IPS-NIHi7 (cell line): Measurements from ENCODE around the gene MKX.
"Not testable (repeated sequence)": the region's sequence is repeated elsewhere in the genome, so short reads cannot be mapped to it uniquely, and the experiment has no call there.

ENCODE experiments used
- DNase-seq: peaks from one replicate; pipeline ENCODE4 v3.0.0; 2012; ENCODE audit warnings: mixed read lengths; ENCODE audit errors: extremely low spot score

MKX gene

GRCh38 chr10:27692663-27693062 is 53.0 kb downstream of the MKX start:
- DNase-seq: no peak

GRCh38 chr10:27688991-27689390 is 56.6 kb downstream of the MKX start:
- no peak for DNase-seq

- DNase-seq: no peak
These were observed 57.3 kb downstream of the MKX start for GRCh38 chr10:27688276-27688675.

GRCh38 chr10:27687743-27688142 is 57.9 kb downstream of the MKX start:
- DNase-seq: no peak

GRCh38 chr10:27687326-27687725 is 58.3 kb downstream of the MKX start:
- no peak for DNase-seq

- DNase-seq: no peak
These were observed 59.9 kb downstream of the MKX start for GRCh38 chr10:27685681-27686080.

- DNase-seq: no peak
These were observed 62.4 kb downstream of the MKX start for GRCh38 chr10:27683226-27683625.

- not testable (repeated sequence) for DNase-seq
These were observed 63.8 kb downstream of the MKX start for GRCh38 chr10:27681795-27682194.

- no peak for DNase-seq
These were observed 64.7 kb downstream of the MKX start for GRCh38 chr10:27680691-27681605.

- no peak for DNase-seq
These were observed 65.5 kb downstream of the MKX start for GRCh38 chr10:27680006-27680557.

- no peak for DNase-seq
These were observed 66.2 kb downstream of the MKX start for GRCh38 chr10:27679369-27679912.

- DNase-seq: no peak
These were observed 67.5 kb downstream of the MKX start for GRCh38 chr10:27678166-27678565.

GRCh38 chr10:27673065-27673464 is 72.6 kb downstream of the MKX start:
- DNase-seq: no peak

- no peak for DNase-seq
These were observed 73.8 kb downstream of the MKX start for GRCh38 chr10:27671821-27672220.

- DNase-seq: no peak
These were observed 81.2 kb downstream of the MKX start for GRCh38 chr10:27664461-27664860.

GRCh38 chr10:27663621-27664020 is 82.0 kb downstream of the MKX start:
- DNase-seq: no peak

- no peak for DNase-seq
These were observed 83.9 kb downstream of the MKX start for GRCh38 chr10:27661514-27662286.

- DNase-seq: no peak
These were observed 84.9 kb downstream of the MKX start for GRCh38 chr10:27660711-27661110.

GRCh38 chr10:27660268-27660667 is 85.4 kb downstream of the MKX start:
- no peak for DNase-seq

GRCh38 chr10:27659786-27660185 is 85.8 kb downstream of the MKX start:
- DNase-seq: no peak

- no peak for DNase-seq
These were observed 86.8 kb downstream of the MKX start for GRCh38 chr10:27658788-27659187.

GRCh38 chr10:27655296-27655695 is 90.3 kb downstream of the MKX start:
- DNase-seq: no peak
